SH-SY5Y (cell line): ENCODE data around the gene TYMP.

Source experiments
- GATA2 ChIP-seq: IDR thresholded peaks from 2 replicates; pipeline ENCODE4 v1.6.1; 2011; ENCODE audit warnings: mild to moderate bottlenecking, low read depth, low read length
- GATA3 ChIP-seq: IDR thresholded peaks from 2 replicates; pipeline ENCODE4 v1.6.1; 2011; ENCODE audit warnings: low read depth, mild to moderate bottlenecking, low read length, moderate library complexity

Gene TYMP

DNA sequence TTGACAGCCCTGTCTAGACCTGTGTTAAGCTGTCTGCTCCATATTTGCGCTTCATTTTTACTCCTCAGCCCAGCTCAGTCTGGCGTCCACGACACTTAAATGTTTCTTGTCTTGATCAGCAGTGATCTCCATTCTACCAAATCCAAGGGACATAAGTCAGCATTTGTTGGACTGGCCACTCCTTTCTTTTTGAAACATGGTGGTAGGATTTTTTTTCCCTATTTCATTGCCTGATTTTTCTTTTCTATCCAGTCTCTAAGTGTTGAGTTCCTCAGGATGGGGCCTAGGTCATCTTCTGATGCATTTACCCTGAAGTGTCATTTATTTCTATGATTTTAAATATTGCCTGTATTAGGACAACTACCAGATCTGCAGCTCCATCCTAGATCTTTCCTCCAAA, 20.9 kb downstream of the TYMP start:
- TF ChIP-seq GATA3 = no peak
- no peak for TF ChIP-seq GATA2

DNA sequence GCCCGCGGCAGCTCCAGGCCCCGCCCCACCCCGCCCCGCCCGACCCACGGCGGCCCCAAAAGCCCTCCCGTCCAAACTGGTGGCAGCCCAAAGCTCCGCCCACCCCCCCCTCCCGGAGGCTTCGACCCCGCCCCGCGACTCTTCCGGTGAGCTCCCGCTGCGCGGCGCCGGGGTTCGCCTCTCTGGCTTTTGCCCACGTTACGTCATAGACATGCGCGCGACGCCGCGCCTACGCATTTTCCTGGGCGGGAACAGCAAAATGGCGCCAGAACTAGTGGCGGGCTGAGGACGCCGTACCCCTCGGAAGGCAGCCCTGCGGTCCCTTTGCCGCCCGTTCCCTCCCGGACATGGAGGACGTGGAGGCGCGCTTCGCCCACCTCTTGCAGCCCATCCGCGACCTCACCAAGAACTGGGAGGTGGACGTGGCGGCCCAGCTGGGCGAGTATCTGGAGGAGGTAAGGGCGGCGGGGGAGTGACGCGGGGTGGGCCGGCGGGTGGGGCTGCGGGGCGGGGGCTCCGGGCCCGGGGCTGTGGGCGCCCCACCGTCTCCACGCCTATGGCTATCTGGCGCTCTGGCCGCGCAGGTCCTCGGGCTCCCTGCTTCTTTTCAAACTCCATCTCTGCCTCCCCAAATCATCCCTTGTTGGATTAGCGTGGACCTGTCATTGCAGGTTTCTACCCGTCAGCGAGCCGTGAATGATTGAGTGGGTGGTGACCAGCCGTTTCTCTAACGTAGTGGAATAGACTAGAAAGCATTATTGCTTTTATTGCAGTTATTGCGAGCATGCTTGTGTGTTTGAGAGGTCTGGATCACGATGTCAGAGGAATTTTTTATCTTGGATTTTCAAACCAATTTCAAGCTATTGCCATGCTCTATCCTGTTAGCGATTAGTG, 21.6 kb downstream of the TYMP start, which contains the start of gene NCAPH2:
NCAPH2 (plus strand) TSS at position 234 of the 894 bp plus-strand sequence; CDS start at position 348, 114 bp downstream.
- TF ChIP-seq GATA3 (no peak), GATA2 (no peak)

DNA sequence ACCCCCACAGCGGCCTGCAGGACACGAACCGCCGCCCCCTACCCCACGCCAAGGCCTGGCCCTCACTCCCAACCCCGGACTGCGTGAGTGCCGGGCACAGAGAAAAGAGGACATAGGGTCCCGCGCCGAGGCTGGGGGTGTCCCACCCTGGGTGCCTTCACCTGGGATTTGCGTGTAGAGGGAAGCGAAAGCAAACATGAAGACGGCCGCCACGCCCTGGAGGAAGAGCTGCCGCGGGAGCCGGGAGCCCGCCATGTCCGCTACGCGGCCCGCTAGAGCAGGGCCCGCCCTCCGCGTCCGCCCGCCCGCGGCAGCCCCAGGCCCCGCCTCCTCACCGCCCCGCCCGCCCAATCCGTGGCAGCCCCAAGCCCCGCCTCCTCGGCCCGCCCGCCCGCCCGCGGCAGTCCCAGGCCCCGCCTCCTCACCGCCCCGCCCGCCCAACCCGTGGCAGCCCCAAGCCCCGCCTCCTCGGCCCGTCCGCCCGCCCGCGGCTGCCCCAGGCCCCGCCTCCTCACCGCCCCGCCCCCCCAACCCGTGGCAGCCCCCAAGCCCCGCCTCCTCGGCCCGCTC, 22.3 kb downstream of the TYMP start, which contains the start of gene LMF2:
LMF2 (minus strand) TSS at position 282 of the 570 bp plus-strand sequence; CDS start at position 255, 27 bp downstream.
- TF ChIP-seq GATA2 = no peak

DNA sequence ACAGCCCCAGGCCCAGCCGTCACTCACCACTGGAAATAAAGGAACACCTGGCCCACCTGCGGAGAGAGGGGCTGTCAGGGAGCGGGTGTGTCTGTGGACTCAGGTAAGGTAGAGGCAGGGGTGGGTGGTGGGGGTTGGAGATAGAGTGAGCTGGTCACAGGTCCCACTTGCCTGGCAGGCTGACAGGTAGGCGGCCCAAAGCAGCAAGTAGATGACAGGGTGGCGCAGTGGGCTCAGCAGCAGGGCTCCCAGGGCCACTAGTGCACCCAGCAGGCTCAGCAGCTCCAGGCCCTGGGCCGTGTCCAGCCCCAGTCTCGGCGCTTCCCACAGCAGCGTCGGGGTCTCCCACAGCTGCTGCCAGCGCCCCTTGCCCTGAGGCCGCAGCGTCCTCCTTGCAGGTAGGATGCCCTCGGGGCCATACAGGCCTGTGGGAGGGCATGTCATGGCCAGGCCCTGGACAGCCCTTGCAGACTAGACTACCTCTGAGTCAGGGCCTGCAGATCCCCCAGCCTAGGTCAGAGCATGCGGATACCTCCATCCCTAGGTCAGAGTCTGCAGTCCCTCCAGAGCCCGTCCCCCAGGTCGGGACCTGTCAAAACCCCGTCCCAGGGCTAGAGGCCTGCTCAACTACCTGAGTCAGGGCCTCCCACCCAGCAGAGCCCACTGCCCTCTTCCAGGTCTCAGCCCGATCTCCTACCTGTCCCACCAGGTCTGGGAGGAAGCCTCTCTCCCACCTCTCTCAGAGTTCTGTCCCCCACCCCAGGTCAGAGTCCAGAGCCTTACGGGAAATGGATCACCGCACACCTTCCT, 23.0 kb downstream of the TYMP start:
- no peak for TF ChIP-seq GATA3
- no peak for TF ChIP-seq GATA2

DNA sequence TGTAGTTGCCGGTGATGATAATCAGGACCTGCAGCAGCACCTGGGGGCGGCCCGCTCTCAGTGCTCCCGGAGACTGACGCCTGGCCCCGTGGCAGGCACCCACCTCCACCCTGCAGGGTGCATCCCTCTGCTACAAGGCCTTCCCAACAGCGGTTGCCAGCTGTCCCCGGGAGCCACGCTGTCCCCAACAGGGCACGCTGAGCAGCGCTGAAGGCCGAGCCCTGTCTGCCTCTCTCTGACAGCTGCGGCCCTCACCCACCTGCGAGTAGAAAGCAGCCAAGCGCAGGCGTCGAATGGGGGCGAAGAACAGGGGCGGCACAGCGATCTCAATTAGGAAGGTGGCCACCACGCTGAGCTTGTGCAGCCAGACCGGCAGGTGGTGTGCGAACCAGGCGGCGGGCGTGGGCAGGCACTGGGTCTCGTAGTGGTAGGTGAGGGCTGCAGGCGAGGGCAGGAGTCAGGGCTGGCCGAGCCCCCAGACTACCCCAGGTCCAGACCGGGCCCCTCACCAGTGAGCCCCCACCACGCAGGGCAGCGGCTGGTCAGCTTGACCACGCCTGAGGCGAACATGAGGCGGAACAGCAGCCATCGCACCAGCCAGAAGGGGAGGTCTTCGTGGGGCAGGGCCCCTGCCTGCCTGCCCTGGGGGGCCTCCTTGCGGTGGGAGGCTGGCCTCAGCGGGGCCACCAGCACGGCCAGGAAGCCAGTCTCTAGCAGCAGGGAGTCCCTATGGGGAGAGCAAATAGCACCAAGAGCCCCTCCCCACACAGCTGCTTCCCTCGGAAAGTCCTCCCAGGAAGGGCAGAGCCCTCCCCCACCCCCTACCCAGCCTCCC, 23.8 kb downstream of the TYMP start:
- TF ChIP-seq GATA2 = no peak
- TF ChIP-seq GATA3 = no peak

DNA sequence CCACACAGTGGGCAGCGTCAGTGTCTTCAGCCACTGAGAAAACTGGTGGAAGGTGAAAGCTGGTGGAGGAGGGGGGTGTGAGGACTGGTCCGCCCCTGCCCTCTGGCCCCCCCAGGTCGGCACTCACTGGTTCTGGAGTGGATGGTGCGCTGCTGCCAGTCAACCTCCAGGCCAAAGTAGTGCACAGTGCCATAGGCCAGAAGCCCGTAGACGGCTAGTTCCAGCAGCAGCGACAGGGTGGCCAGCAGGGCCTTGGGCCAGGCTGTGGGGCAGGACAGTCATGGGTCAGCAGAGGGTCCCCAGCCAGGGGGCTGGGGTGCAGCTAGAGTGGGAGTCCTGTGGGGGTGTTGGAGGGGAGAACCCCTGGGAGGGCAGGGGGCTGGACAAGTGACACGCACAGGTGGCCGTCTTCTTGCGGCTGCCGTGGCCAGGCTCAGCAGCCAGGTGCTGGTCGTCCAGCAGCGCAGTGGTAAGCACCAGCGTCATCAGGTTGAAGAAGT, 24.5 kb downstream of the TYMP start:
- no peak for TF ChIP-seq GATA2
- TF ChIP-seq GATA3 = no peak

DNA sequence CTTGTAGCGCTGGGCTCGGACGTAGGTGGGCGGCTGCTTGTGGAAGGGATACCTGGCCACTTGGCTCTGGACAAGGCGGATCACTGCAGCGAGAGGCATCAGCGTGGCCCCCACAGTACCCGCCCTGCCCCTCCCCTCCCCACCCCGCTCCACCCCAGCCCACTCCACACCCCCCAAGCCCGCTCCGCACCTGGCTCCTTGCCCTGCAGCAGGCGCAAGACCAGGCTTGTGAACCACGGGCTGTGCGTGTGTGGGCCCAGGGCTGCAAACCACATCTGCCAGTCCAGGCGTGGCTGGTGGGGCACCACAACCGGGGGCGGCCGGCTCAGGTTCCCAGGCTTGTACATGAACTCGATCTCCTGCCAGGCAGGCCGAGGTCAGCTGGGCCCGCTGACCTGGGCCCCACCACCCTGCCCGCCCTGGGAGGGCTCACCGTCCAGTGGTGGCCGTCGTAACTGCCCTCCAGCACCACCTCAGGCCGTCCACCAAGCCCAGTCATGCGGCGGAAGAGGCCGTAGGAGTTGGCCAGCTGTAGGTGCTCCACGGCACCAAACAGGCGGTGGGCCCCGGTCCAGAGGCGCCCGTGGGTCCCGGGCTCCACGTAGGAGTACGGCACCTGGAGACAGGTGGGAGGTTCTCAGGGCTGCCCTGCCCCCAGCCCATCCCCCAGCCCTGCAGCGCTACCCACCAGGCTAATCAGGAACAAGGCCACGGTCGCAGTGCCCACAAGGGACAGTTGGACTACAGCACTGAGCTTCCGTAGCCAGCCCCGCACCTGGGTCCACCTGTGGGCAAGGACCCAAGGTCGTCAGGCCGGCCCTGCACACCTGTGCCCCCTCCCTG, 25.2 kb downstream of the TYMP start:
- TF ChIP-seq GATA2 = no peak
- no peak for TF ChIP-seq GATA3

DNA sequence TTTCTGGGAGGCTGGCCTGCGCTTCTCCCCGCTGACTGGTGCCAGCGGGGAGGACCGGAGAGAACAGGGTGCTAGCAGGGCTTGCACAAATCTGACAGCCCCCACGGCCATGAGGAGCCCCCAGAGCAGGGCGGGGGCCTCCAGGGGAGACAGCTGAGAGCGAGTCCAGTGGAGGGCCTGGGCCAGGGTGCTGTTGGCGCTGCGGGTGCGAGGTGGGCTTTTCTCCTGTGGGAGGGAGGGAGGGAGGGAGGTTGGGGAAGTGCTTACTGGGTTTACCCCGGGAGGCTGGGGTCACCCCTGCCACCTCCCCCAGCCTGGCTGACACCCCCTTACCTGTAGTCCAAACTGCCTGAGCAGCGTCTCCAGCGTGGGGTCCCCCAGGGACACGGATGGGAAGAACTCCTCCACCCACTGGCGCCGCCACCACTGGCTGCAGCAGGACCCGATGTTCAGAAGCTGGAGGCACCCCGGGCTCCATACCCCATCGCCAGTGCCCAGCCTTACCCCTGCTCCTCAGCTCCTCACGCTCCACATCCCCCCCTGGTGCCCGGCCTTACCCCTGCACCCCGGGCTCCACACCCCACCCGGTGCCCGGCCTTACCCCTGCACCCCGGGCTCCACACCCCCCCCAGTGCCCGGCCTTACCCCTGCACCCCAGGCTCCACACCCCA, 26.2 kb downstream of the TYMP start:
- no peak for TF ChIP-seq GATA3
- no peak for TF ChIP-seq GATA2

DNA sequence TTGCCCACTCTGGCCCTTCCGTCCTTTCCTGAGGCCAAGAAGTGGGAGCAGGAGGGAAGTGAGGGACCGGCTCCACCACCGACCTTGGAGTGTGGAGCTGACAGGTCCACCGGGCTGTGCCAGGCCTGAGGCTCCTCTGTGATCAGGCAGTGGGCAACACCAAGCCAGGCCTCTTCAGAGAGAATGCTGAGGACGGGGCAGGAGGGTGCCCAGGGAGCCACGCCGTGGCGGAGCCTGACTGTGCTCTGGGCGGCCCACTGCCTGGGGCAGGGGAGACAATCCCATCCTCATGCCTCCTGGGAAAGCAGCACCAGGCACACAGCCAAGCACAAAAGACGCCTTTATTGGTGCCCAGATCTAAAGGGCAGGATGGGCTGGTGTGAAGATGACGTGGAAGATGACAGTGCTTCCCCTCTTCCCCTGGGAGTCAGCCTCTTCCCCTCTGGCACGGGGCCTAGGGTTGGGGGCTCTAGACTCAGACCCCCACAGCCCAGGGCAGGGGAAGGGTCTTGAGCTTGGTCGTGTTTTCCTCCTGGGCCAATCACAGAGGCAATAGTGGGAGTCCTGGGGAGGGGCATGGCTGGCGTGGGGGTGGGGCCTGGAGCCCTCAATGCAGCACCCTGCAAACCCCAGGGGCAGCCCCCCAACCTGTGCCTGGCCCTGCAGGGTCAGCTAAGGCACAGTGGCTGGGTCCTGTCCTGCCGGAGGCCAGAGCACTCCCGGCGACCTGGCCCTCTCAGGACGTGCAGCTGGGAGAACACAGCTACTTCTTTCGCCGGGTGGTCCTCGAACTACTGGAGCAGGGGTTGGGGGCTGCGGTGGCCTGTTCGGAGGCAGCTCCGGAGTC, 27.0 kb downstream of the TYMP start:
- TF ChIP-seq GATA2 = no peak
- TF ChIP-seq GATA3 = no peak

DNA sequence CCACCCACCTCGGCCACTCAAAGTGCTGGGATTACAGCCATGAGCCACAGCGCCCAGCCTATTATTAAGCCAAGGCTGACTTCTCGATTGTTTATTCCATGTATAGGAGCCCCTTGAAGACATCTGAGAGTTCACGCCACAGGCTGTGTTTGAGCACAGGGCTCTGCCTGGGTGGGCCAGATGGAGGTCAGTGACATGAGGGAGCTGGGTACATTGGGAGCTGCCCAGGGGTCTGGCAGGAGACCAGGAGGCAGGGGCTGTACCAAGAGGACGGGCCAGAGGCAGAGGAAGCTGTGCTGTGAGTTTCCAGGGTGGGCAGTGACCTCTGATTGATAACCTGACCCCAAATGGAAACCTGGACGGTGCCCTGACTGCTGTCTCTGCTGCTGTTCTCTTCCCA, 27.7 kb downstream of the TYMP start:
- TF ChIP-seq GATA2 = no peak
- TF ChIP-seq GATA3 = no peak

DNA sequence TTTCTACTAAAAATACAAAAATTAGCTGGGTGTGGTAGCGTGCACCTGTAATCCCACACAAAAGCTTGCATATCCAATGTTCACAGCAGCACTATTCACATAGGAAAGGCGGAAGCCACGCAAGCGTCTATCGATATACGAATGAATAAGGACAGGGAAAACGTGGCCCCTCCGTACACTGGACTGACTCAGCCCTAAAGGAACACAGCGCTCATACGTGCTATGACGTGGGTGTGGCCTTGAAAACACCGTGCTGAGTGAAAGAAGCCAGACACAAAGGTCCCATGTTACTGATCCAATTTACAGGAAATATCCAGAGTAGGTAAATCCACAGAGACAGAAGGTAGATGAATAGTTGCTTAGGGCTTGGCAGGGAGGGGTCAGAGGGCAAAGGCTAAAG, 29.4 kb downstream of the TYMP start:
- TF ChIP-seq GATA2 (no peak), GATA3 (no peak)
